Measurements from ENCODE around the gene ULK2.

- TF ChIP-seq CTCF (IDR thresholded peaks at IDR 0.05) (no peak), POLR2A (IDR thresholded peaks at IDR 0.05) (no peak)
Observed at GRCh38 chr17:19791918-19792550, 75.7 kb downstream of the ULK2 start.

Data from uterus (tissue), 2 donors.